GM04504 (cell line): ENCODE data around the gene MMP14.
"Not testable (repeated sequence)": the region's sequence is repeated elsewhere in the genome, so short reads cannot be mapped to it uniquely, and the experiment has no call there.

Experiments
- DNase-seq: peaks from one replicate; pipeline ENCODE4 v3.0.0-alpha.2; 2012; ENCODE audit warnings: low read depth

The MMP14 gene

DNA sequence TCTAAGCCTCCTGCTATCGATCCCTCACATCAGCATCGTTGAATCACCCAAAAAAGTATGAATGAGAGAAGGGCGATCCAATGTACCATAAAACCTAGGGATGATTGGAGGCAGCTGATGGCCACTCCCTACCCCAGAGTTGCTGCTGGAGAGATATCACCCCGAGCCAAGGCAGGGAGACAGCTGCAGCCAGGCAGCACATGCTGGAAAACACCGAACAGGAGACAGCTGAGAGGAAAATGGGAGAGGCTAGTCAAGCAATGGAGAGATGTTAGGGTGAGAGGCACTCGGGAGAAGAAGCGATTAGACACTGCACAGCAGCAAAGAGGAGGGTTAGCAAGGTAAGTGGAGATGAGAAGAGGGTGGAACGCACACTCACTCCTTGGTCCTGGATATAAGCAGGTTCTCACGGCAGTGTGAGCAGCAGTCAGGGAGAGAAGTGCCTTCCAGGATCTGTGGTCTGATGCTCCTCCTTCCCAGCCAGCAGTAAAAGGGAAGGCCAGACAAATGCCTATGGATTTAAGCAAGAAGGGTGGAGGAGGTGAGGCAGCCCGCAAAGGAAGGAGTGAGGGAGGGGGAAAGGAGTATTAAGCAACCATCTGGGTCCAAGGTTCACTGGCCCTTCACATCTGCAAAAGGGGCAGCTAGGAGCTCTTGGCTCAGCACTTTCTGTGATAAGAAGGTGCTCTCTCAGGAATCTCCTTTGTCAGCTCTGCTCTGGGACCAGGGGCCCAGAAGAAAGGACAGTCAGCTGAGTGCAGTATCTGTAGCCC is 21.3 kb upstream of the MMP14 start, which contains the start of gene SLC7A7:
SLC7A7 (minus strand) TSS at position 495 of the 773 bp plus-strand sequence. CDS start 2,037 bp downstream, outside the sequence.
- no peak for DNase-seq

DNA sequence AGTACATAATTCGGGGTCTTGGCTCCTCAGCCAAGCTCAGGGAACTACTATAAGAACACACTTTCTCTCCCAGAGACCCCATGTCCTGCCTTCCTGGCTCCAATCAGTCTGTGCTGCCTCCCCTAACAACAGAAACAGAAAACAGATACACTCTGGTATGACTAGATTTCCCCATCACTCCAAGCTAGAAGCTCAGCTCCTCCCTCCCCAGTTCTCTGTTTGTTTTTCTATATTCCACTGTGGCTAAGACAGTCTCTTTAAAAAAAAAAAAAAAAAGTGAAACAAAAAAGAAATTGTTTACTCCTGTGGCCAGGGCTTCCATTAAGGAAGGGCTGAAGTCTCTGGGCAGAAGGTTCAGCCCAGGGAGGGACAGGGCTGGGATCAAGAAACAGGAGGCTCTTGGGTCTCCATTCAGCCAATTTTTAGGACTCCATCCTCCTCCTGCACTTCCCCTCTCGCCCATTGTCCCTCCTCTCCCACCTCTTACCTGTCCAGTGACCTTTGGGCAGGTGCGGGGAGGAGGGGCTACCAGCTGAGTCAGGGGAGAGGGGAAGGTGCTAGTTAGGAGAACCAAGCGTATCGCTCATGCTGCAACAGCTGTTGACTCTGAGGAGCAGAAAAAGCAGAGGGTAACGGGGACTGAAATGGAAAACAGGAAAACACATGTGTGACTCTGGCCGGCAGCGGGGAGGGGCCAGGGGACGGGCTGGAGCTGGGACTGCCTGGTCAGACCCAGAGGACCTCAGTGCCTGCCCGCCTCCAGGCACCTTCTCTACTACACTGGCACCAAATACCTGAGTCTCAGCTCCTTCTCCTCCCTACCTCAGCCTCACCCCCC is 17.0 kb upstream of the MMP14 start:
- DNase-seq = no peak

DNA sequence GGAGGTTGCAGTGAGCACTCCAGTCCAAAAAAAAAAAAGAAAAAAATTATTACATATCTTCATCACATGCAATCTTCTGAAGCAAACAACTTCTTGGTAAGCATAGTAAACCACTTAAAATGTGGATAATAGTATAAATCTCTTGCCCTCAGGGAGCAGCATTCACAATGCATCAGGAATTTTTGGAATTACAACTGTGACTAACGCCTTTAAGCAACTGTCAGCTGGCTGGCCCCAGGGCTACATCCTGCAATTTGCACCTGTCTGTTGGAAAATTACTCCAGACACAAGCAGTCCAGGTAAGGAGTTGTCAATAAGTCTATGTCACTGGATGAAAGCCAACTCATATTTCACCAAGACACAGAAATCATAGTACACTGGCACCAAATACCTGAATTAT is 15.7 kb upstream of the MMP14 start:
- no peak for DNase-seq

DNA sequence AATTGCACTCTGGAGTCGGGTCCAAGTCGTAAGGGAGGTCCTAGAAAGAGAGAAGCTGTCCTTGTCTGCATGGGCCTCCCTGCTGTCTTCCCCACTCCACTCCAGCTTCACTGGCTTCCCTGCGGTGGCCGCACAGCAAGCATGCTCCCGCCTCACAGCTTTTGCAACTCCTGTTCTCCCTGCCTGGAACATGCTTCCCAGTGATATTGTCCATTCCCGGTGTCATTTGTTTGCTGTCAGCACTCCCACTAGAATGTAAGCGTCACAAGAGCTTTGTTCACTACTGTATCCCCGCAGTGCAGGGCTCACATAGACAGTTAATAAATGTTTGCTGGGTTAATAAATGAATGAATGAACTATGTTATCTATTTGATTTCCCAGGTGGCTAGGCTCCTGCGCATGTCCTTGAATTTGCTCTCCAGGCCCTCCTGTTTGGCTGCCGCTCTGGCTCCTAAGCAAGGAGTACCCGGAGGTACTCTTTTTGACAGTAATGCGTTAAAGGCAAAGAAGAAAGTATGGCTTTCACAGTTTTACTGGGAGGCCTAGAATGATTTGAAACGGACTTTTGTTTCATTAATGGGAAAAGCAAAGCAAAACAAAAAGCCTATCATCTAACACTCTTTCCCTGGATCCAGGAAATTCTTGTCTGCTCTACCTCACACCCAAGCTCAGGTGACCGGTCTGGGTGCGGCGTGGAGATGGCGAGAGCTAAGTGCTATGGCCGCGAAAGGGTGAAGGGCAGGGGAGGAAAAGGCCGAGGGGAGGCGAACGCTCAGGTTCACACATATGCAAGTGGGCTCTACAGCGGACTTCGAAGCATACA is 15.0 kb upstream of the MMP14 start:
- DNase-seq = no peak

DNA sequence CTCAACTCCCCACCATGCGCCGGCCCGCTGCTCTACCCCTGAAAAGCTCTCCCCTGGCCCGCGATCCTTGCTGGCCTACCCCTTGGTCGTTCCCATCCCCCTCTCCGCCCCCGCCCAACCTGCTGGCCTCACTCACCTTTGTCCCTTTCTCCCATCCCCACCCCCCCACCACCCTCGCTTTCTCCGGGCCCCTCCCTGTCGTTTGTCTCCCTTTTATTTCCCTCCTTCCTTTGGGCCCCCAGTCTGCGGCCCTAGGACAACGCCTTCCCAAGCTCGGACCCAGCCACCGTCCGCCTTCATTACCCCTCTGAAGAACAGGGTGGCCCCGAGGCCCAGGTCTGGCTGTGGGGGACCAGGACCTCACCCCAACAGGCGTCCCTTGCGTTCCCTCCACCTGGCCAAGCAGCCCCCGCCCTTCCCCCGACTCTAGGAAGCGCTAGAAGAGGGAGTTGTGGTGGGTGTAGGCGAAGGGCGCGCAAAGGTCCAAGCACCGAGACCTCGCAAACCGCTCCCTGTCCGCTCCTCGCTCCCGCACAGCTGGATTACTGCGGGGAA is 14.3 kb upstream of the MMP14 start:
- no peak for DNase-seq

DNA sequence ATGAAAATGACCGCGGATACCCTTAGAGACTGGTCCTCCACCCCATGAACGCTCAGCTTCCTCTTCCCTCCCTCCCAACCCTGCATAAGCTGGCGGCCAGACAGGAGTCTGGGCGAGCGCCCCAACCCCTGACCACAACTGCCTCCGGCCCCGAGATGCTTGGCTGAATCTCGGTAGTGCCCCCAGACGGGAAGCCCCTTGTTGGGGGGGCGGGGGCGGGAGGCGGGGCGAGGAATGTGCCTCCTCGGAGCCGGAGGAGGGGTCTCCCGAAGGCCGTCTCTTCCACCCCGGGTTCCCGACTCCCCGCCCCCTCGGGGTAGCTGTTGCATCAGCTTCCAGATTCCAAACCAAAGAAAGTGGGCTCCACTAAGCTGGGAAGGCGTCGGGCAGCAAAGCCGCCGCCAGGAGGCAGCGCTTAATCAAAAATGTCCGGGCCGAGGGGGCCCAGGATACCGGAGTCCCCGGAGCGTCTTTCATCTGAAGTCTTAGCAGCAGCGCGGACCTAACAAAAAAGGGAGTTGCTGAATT is 13.8 kb upstream of the MMP14 start:
- DNase-seq = peak; percentile 83

DNA sequence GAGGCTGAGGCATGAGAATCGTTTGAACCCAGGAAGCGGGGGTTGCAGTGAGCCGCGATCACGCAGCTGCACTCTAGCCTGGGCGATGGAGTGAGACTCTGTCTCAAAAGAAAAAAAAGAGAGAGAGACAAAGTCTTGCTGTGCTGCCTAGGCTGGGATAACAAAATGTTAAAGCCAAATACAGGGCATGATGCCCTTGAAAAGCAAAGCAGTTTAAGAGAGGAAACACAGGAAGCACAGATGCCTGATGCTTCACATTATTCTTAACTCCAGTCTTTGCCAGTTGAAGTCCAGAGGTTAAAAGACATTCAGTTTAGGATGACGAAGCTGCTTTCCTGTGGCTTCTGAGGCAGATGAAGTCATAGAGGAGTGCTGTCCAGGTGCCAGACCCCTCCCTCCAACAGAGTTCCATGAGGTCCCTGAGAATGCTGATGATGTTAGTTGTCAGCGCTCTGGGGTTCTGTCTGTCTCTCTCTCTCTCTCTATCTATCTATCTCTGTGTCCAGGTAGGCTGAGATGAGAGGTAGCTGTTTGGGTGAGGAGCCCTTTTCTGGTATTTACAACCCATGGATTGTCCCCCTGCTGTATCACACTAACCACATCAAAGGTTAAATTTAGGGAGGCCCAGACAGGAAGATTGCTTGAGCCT is 11.6 kb upstream of the MMP14 start:
- peak; percentile 89 for DNase-seq

DNA sequence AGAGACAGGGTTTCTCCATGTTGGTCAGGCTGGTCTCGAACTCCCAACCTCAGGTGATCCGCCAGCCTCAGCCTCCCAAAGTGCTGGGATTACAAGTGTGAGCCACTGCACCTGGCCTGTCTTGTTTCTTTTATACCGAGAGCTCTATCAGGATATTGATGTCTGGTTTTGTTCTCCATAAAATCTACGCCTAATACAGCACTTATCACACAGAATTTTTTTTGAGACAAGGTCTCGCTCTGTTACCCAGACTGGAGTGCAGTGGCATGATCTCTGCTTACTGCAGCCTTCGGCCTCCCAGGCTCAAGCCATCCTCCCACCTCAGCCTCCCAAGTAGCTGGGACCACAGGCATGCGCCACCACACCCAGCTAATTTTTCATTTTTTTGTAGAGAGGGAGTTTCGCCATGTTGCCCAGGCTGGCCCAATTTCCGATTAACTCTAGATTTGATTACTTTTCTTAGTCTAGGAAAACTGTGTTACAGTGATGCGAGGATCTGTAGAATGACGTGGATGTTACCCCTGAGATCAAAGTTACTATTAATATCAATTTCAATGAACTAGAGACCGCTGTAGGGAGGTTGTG is 7.2 kb upstream of the MMP14 start:
- not testable (repeated sequence) for DNase-seq

DNA sequence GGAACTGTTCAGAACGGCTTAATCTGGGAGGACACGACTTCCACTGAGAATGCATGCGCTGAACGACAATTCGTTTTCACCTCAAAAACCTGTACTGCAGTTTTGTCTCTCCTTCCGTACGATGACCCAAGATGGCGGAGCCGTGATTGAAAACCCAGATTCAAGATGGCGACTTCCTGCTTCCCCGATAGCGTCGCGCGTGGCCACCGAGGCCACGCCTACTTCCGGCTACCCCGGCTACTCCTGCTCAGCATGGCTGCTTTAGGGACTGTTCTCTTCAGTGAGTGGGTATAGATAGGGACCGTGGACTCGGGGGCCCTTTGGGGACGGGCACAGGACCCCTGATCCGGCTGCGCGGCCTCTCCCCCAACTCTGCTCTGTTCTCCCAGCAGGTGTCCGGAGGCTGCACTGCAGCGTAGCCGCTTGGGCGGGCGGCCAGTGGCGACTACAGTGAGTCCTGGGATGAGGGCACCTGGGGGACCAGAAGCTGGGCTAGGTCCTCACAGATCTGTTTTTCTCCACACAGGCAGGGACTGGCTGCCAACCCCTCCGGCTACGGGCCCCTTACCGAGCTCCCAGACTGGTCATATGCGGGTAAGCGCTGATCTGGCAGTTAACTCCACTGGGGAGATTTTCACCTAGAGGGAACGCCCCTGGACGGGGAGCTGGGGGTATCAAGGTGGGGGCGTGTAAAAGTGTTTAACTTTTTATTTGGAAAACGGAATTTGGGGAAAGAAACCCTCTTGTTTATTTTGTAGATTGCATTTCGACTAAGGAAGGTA is 6.5 kb upstream of the MMP14 start, which contains the start of gene MRPL52:
MRPL52 (plus strand) TSS at position 227 of the 782 bp plus-strand sequence; CDS start at position 253, 26 bp downstream.
- DNase-seq = peak; percentile 72

DNA sequence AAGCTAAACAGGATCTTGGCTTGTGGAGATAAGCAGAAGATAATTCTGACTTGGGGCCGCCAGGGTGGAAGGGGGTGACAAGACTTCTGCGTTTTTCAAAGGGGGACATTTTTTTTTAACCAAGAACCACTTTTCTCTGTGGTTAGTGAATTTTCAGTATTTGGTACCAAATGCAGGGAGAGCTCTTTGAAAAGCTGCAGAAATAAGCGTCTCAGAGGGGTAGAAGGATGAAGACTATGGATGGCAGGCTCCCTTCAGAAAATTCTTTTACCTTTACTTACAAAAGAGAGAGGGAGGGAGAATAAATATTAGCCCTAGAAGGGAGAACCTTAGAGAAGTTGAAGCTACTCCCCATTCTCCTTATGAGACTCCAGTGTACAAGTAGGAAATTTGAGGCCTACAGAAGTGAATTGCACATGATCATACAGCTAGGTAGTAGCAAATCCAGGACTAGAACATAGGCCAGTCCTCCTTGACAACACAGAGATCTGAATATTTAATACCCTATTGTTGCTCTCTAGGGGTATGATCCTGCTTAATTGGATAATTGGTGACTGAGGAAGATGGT is 5.9 kb upstream of the MMP14 start:
- no peak for DNase-seq

DNA sequence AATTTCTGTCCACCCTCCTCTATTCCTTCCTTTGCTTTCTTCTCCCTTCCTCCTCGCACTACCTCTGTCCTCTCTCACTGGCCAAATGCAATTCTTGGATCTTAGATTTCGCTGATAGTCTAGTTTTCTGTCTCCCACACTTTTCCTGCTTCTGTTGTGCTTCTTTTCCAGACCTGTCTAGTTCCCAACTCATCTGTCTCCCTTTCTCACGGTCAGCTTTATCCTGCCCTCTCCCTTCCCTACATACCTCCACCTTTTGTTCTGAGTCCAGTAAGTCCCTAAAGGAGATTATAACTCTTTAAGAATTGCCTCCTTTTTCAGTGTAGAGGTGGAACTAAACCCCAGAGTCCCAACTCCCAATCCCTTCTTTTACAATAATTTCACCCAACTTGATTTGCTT is 880 bp upstream of the MMP14 start:
- no peak for DNase-seq

DNA sequence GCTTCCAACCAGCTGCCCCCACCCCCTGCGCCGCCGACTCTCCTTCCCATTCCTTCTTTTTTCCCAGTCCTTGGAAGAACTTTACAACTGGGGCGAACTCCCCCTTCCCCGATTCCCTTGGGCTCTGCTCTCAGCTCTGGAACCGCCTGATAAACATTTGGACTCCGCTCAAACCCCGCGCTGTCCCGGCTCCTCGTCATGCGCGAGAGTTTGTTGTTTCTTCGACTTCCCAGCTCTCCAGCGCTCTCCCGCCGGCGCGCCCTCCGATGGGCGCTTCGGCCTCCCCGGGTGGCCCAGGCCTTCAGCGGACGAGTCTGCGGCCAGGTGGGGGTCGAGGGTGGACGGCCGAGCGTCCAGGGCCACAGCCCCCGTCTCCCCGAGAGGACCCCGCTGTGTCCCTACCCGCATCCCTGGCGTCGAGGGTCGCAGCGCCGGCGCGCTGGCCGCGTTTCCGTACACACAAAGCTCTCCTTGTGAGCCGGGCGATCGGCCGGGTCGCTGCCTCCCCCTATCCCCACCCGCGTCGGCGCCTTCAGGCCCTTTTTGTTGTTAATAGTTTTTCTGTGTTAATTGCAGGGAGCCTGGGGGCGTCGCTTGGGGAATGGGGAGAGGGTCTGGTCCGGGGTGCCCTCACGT is 847 bp downstream of the MMP14 start:
- no peak for DNase-seq

DNA sequence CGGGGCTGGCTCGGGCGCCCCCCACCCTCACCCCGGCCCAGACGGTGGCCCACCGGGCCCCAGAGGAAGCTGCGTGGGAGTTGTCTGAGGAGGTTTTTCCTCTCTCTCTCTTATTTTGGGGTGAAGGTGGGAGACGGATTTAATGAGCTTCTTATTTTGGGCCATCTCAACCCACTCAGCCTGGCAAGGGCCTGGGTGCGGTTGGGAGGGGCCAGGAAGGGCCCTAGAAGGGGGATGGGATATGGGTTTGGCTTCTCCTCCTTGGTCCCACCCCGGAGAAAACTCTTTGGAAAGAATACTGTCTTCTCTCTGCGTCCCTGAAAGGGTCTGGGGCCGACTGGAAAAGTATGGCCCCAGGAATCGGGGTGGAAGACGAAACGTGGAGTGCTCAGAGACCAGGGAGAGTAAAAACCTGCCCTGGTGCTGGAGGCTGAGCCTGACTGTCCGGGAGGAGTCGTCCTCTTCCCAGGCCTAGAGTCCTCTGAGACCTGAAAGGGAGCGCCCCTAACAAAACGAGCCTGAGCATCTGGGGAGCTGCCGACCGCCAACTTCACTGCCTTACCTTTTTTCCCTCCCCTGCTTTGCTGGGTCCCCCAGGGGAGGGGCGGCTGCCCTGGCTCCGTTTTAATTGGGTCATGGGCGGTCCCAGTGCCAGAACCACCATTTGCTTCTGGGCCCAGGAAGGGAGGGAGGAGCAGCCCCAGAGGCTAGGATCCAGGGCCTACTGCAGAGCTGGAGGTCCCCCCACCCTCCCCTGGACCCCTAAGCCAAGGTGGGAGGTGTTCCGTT is 1.6 kb downstream of the MMP14 start:
- no peak for DNase-seq

DNA sequence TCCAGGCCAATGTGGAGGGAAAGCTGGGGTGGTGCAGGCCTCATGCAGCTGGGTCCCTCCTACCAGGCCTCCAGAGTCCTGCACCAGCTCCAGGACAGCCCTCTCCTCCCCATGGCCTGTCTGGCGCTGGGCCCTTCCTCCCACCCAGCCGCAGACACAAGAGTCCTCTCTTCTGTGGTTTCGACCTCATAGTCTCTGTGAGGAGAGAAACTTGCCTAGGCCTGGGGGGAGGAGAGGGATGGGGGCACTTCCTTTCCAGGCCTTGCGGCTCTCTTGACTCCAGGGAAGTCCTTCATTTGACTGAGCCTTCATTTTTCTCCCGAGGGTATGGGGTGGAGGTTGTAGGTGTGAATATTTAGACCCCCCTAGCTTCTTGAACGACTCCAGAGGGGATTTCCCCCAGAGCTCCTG is 2.3 kb downstream of the MMP14 start:
- no peak for DNase-seq

DNA sequence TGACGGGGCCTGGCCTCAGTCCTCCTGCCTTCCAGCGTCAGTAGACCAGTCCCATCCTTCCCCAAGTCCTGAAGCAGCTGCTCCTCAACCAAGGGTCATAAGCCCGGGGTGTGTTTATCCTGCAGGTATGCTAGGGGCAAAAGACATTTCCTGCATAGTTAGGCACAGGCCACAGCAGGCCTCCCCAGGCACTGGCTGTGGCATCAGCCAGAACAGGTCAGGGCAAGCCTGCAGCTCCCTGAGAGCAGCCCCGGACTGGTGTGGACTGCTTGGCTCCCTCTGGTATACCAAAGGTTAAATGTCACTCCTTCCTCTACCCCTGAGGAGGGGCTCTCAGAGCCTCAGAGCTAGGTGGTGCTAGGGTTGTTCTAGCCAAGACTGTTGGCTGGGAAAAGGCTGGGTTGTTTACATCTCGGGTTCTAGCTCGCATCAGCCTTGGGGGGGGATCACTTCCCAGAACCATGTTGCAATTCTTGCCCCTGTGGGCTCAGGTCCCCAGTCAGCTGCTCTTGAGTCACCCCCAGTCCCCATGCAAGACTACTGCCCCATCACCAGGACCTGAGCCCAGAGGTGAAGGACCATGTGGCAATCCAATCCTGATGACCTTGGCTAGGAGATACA is 2.9 kb downstream of the MMP14 start:
- no peak for DNase-seq

DNA sequence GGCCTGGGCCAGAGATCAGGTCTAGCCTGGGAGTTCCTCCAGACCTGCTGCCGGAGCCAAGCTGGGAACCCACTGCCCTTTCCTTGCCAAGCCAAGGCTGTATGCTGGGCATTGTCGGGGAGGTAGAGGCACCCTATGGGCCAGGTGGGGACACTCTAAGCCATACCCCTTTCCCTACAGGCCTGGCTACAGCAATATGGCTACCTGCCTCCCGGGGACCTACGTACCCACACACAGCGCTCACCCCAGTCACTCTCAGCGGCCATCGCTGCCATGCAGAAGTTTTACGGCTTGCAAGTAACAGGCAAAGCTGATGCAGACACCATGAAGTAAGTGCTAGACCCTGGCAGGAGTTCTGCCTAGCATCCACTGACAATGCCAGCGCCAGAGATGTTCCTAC is 4.9 kb downstream of the MMP14 start:
- DNase-seq = no peak

DNA sequence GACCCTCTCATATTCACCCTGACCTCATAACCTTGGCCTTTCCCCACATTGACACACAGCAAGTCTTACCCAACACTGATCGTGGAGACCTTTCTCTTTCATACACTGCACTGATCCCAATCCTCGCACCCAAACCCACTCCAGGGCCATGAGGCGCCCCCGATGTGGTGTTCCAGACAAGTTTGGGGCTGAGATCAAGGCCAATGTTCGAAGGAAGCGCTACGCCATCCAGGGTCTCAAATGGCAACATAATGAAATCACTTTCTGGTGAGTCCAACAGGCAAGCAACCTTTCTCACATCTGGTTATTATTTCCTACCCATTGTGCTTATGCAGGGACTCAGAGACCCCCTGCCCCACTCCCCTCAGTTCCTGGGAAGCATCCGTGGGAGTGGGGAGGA is 5.4 kb downstream of the MMP14 start:
- DNase-seq = no peak
